ENCODE results near the gene RAC2.

GRCh38 chr22:37291559-37292298 lies 47.7 kb upstream of the RAC2 start:
- TF ChIP-seq GTF2F1 (IDR thresholded peaks at IDR 0.05; ENCODE audit: low read depth, low read length) (no peak), CTCF (IDR thresholded peaks at IDR 0.05 in 2 of 3, conservative IDR thresholded peaks at IDR 0.05 in 1 of 3; ENCODE audit: insufficient read depth in 2 of 3, low read depth in 1 of 3, low read length in 3 of 3) (no peak), MTA2 (IDR thresholded peaks at IDR 0.05; ENCODE audit: low read depth) (no peak), POLR2A (conservative IDR thresholded peaks at IDR 0.05) (no peak), HMG20B (CRISPR knock-in tag; IDR thresholded peaks at IDR 0.05) (no peak), MXI1 (IDR thresholded peaks at IDR 0.05; ENCODE audit: low read depth, low read length) (no peak), HINFP (tag; conservative IDR thresholded peaks at IDR 0.05; ENCODE audit: low read depth) (no peak), CBX5 (IDR thresholded peaks at IDR 0.05; ENCODE audit: borderline replicate concordance, low read depth) (no peak)

All from K562 (cell line).